Neural cell (in vitro differentiated cells): Measurements from ENCODE around the gene SECISBP2. TPM values are rescaled to one million over a fixed set of nuclear protein-coding genes. Genes with fewer than 3 reads are reported as not detected.

Experiments
- H2AFZ ChIP-seq: fragments of 200-600, 300-800 bp; sonication (generic), shearing (Covaris generic); 2 replicates; pipeline ENCODE4 v1.6.0; 2014; ENCODE audit warnings: low read depth, mild to moderate bottlenecking, antibody characterized with exemption, low read length, moderate library complexity
- H3F3A ChIP-seq: fragments of 200-600 bp; shearing (Covaris generic); 2 replicates; pipeline ENCODE4 v1.6.1; 2016; ENCODE audit warnings: mild to moderate bottlenecking, moderate library complexity, mixed read lengths, antibody characterized with exemption, low read length; ENCODE audit not compliant: insufficient read depth, poor library complexity, severe bottlenecking
- H3K27ac ChIP-seq: fragments of 200-600, 300-800 bp; sonication (generic), shearing (Covaris generic); 2 replicates; pipeline ENCODE4 v1.5.1; 2014; ENCODE audit warnings: mild to moderate bottlenecking, low read length, moderate library complexity
- H3K27me3 ChIP-seq: fragments of 300-800, 200-600 bp; sonication (generic), shearing (Covaris generic); 2 replicates; pipeline ENCODE4 v1.6.0; 2014; ENCODE audit warnings: mild to moderate bottlenecking, low read depth, low read length, moderate library complexity; ENCODE audit not compliant: insufficient read depth
- H3K36me3 ChIP-seq: fragments of 300-800, 200-600 bp; sonication (generic), shearing (Covaris generic); 2 replicates; pipeline ENCODE4 v1.5.1; 2014; ENCODE audit warnings: mild to moderate bottlenecking, antibody characterized with exemption, low read length, moderate library complexity; ENCODE audit not compliant: insufficient read depth
- H3K4me2 ChIP-seq: fragments of 300-800, 200-600 bp; sonication (generic), shearing (Covaris generic); 2 replicates; pipeline ENCODE4 v1.6.0; 2014; ENCODE audit warnings: mild to moderate bottlenecking, low read length
- H3K4me3 ChIP-seq: fragments of 300-800, 200-600 bp; sonication (generic), shearing (Covaris generic); 2 replicates; pipeline ENCODE4 v1.5.1; 2014; ENCODE audit warnings: mild to moderate bottlenecking, low read length, moderate library complexity
- H3K79me2 ChIP-seq: fragments of 200-600 bp; shearing (Covaris generic); replicated peaks from 2 replicates; pipeline ENCODE4 v1.6.0; 2014; ENCODE audit warnings: mild to moderate bottlenecking, low read length, moderate library complexity; ENCODE audit not compliant: insufficient read depth
- H3K9ac ChIP-seq: fragments of 300-800, 200-600 bp; sonication (generic), shearing (Covaris generic); 2 replicates; pipeline ENCODE4 v1.6.1; 2016; ENCODE audit warnings: mild to moderate bottlenecking, low read length, mixed read lengths
- H3K9me2 ChIP-seq: fragments of 200-600 bp; shearing (Covaris generic); 2 replicates; pipeline ENCODE4 v1.6.1; 2016; ENCODE audit warnings: mild to moderate bottlenecking, low read length, mixed read lengths; ENCODE audit not compliant: insufficient read depth
- H3K9me3 ChIP-seq: fragments of 200-600, 300-800 bp; sonication (generic), shearing (Covaris generic); 2 replicates; pipeline ENCODE4 v1.6.1; 2016; ENCODE audit warnings: mild to moderate bottlenecking, mixed run types, low read length, moderate library complexity, mixed read lengths
- H4K20me1 ChIP-seq: fragments of 200-600 bp; shearing (Covaris generic); 2 replicates; pipeline ENCODE4 v1.6.1; 2016; ENCODE audit warnings: mild to moderate bottlenecking, mixed run types; ENCODE audit not compliant: insufficient read depth
- EP300 ChIP-seq: fragments of 450-650 bp; conservative IDR thresholded peaks from 2 replicates; pipeline ENCODE4 v1.6.1; 2014; ENCODE audit warnings: antibody characterized with exemption, mild to moderate bottlenecking, moderate library complexity; ENCODE audit not compliant: poor library complexity, severe bottlenecking
- EZH2 ChIP-seq: fragments of 200-600, 300-800 bp; shearing (Covaris generic), sonication (generic); IDR thresholded peaks from 2 replicates; pipeline ENCODE4 v1.6.1; 2014; ENCODE audit warnings: antibody characterized with exemption, low read length, borderline replicate concordance, mild to moderate bottlenecking; ENCODE audit not compliant: insufficient read depth, poor library complexity, severe bottlenecking
- MXI1 ChIP-seq: fragments of 450-650 bp; conservative IDR thresholded peaks from 2 replicates; pipeline ENCODE4 v1.6.1; 2014; ENCODE audit warnings: antibody characterized with exemption, mild to moderate bottlenecking; ENCODE audit not compliant: poor library complexity, severe bottlenecking
- POLR2AphosphoS5 ChIP-seq: IDR thresholded peaks from 2 replicates; pipeline ENCODE4 v1.6.1; 2012
- RAD21 ChIP-seq: fragments of 450-650 bp; conservative IDR thresholded peaks from 2 replicates; pipeline ENCODE4 v1.6.1; 2014; ENCODE audit warnings: antibody characterized with exemption, mild to moderate bottlenecking, moderate library complexity
- SMC3 ChIP-seq: fragments of 450-650 bp; conservative IDR thresholded peaks from 2 replicates; pipeline ENCODE4 v1.6.1; 2014; ENCODE audit warnings: antibody characterized with exemption, mild to moderate bottlenecking, moderate library complexity; ENCODE audit not compliant: poor library complexity
- TAF1 ChIP-seq: IDR thresholded peaks from 2 replicates; pipeline ENCODE4 v1.6.1; 2012; ENCODE audit warnings: low read depth
- polyA plus RNA-seq: library from polyadenylated mRNA; depleted of rRNA; stranded (reverse); fragments of >200 nt; gene quantifications from 2 replicates; pipeline ENCODE4 v1.2.3, GENCODE V29; 2014
- TF ChIP-seq, protein P1 (sequence below): fragments of 450-650 bp; IDR thresholded peaks from 2 replicates; pipeline ENCODE4 v1.5.1; 2014; ENCODE audit warnings: antibody characterized with exemption, mild to moderate bottlenecking, moderate library complexity; ENCODE audit not compliant: poor library complexity, severe bottlenecking
- TF ChIP-seq, protein P2 (sequence below): IDR thresholded peaks from 2 replicates; pipeline ENCODE4 v1.6.1; 2012; ENCODE audit warnings: borderline replicate concordance

The SECISBP2 gene
- polyA plus RNA-seq, 1 donor from 2014 or later, result 121 TPM

DNA sequence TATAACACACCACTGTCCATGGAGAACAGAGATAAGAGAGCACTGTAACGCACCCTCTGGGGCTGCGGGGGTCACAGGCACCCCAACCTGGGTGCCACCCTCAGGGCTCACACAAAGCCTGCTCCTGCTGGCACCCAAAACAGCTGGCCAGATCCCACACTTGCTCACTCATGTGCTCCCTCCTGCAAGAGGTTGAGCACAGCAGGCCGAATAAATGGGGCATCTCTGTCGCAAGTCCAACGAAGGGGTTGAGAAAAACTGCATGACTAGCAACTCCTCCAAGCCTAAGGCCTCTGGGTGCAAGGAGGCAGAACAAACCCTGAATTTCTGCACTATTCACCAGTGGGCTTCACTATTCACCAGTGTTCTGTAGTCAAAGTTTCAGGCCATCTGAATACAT is 80.3 kb downstream of the SECISBP2 start:
- H4K20me1 ChIP-seq, result no peaks in the 10 kb centered on the region
- no peaks in the 10 kb centered on the region for H3K79me2 ChIP-seq
- H3K4me3 ChIP-seq, result no peak overlapping the region
- H3K9me2 ChIP-seq, result no peaks in the 10 kb centered on the region
- no peak overlapping the region for H3K4me2 ChIP-seq
- H3K27me3 ChIP-seq, result no peaks in the 10 kb centered on the region
- no peaks in the 10 kb centered on the region for H3F3A ChIP-seq
- no peaks in the 10 kb centered on the region for H3K9me3 ChIP-seq
- H3K27ac ChIP-seq, result no peak overlapping the region
- H3K36me3 ChIP-seq, result no peaks in the 10 kb centered on the region
- no peak overlapping the region for H3K9ac ChIP-seq
- H2AFZ ChIP-seq, result no peak overlapping the region
- TF ChIP-seq, protein P1, sequence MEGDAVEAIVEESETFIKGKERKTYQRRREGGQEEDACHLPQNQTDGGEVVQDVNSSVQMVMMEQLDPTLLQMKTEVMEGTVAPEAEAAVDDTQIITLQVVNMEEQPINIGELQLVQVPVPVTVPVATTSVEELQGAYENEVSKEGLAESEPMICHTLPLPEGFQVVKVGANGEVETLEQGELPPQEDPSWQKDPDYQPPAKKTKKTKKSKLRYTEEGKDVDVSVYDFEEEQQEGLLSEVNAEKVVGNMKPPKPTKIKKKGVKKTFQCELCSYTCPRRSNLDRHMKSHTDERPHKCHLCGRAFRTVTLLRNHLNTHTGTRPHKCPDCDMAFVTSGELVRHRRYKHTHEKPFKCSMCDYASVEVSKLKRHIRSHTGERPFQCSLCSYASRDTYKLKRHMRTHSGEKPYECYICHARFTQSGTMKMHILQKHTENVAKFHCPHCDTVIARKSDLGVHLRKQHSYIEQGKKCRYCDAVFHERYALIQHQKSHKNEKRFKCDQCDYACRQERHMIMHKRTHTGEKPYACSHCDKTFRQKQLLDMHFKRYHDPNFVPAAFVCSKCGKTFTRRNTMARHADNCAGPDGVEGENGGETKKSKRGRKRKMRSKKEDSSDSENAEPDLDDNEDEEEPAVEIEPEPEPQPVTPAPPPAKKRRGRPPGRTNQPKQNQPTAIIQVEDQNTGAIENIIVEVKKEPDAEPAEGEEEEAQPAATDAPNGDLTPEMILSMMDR, result no peak
- TF ChIP-seq RAD21, result no peak
- no peak for TF ChIP-seq MXI1
- no peak for TF ChIP-seq EZH2

DNA sequence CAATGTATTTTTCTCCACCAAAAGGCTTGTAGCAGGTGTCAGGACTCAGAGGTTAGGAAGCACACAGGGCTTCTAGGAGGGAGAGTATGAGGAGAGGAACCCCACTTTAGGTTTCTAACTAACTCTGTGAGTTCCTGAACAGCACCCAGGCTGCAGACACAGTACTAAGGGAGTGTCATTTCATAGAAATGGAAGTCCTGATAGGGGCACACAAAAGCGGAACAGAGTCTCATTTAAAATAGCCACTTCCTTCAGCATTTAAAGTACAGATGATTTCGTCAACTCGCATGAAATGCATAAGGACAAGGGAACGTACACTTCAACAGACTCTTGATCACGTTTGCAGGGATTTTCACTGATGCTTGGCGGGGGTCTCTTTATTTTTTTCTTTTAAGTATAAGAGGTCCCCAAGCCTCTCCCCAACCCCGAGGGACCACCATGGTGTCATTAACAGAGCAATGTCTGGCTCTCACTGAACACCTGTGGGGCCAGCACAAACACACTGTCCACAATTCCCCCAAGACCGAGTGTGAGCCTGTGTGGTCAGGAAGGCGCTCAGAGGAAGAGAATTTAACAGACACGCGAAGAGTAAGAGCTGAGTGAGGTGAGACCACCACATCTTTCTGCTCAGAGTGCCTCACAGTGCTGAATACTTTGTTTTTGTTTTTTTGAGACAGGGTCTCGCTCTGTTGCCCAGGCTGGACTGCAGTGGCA is 82.3 kb downstream of the SECISBP2 start:
- Histone ChIP-seq H3F3A (no peaks in the 10 kb centered on the region), H3K79me2 (no peaks in the 10 kb centered on the region), H3K9me3 (no peaks in the 10 kb centered on the region), H3K9me2 (no peaks in the 10 kb centered on the region), H3K36me3 (no peaks in the 10 kb centered on the region), H3K4me2 (no peak overlapping the region), H3K27ac (no peak overlapping the region), H3K27me3 (no peaks in the 10 kb centered on the region), H3K4me3 (no peak overlapping the region), H2AFZ (no peak overlapping the region), H4K20me1 (no peaks in the 10 kb centered on the region), H3K9ac (no peak overlapping the region)
- no peak for TF ChIP-seq RAD21
- TF ChIP-seq, protein P2, sequence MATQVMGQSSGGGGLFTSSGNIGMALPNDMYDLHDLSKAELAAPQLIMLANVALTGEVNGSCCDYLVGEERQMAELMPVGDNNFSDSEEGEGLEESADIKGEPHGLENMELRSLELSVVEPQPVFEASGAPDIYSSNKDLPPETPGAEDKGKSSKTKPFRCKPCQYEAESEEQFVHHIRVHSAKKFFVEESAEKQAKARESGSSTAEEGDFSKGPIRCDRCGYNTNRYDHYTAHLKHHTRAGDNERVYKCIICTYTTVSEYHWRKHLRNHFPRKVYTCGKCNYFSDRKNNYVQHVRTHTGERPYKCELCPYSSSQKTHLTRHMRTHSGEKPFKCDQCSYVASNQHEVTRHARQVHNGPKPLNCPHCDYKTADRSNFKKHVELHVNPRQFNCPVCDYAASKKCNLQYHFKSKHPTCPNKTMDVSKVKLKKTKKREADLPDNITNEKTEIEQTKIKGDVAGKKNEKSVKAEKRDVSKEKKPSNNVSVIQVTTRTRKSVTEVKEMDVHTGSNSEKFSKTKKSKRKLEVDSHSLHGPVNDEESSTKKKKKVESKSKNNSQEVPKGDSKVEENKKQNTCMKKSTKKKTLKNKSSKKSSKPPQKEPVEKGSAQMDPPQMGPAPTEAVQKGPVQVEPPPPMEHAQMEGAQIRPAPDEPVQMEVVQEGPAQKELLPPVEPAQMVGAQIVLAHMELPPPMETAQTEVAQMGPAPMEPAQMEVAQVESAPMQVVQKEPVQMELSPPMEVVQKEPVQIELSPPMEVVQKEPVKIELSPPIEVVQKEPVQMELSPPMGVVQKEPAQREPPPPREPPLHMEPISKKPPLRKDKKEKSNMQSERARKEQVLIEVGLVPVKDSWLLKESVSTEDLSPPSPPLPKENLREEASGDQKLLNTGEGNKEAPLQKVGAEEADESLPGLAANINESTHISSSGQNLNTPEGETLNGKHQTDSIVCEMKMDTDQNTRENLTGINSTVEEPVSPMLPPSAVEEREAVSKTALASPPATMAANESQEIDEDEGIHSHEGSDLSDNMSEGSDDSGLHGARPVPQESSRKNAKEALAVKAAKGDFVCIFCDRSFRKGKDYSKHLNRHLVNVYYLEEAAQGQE, result no peak

DNA sequence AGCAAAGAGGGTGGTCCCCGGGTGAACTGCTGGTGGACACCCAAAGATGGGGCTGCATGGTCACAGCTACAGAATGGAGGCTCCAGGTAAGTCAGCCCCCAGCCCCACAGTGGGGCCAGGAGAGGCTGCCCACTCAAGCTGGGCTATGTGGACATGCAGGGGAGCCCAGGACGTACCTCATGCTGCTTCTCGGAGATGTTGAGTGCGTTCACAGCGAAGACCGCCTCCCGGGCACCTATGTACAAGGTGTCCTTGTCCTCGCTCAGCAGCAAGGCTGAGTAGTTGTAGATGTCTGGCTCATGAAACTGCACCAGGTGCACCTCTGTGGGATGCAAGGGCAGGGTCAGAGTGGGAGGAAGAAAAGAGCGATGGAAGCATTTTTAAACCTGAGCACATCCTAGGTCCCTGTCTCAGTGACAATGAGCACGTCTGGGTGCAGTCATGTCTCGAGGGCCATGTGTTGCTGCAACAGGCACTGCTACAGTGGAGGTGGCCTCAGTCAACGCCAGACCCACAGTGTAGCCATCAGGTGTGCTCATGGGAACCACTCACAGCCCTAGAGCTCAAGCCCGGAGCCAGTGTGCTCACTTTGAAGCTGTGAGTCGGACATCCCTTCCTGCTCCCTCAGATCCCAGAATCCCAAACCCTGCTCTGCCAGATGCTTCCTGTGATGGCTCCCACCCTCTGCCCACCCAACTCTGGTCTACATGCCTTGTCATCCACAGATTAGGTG is 84.6 kb downstream of the SECISBP2 start:
- Histone ChIP-seq H3K79me2 (peaks cover 12% of the 10 kb centered on the region), H3F3A (no peaks in the 10 kb centered on the region), H3K9me2 (no peaks in the 10 kb centered on the region), H3K4me2 (no peak overlapping the region), H3K4me3 (no peak overlapping the region), H2AFZ (no peak overlapping the region), H3K27me3 (no peaks in the 10 kb centered on the region), H4K20me1 (no peaks in the 10 kb centered on the region), H3K9me3 (no peaks in the 10 kb centered on the region), H3K9ac (no peak overlapping the region), H3K27ac (no peak overlapping the region), H3K36me3 (no peaks in the 10 kb centered on the region)
- TF ChIP-seq RAD21 (no peak), EZH2 (no peak), SMC3 (no peak), MXI1 (no peak), EP300 (no peak), POLR2AphosphoS5 (no peak), TAF1 (no peak)
- TF ChIP-seq, protein P2, result no peak
